Stimulated activated CD4-positive, alpha-beta T cell treated with anti-CD3 and anti-CD28 coated beads, Interleukin-1b, Interleukin-23, amount 100 ng/mL, for 24 hours (primary cell): ENCODE measurements around the gene PPID.
"Not testable (repeated sequence)": the region's sequence is repeated elsewhere in the genome, so short reads cannot be mapped to it uniquely, and the experiment has no call there.

Experiments
- DNase-seq, 4 experiments: peaks; one replicate each; pipeline ENCODE4 v3.0.0-alpha.2; 2020; ENCODE audit warnings: low read depth in 4 of 4, low spot score in 1 of 4

The PPID gene

DNA sequence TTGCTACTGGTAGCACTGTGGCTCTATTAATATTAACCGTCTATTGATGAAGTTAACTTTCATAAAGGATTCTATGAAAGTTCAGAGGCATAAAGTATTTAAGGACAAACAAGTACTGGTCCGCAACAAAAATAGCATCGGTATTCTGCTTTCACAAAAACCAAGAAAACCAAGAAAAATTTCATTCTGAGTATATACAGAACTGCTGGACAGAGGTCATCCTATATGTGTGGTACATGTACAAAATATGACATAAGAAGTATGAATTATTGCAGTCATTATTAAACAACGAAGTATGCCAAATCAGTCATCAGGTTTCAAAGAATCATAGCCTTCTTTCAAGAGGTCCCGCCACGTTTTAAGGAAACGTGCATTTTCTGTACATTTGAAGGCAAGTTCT is 53.9 kb downstream of the PPID start:
- DNase-seq: no peak

DNA sequence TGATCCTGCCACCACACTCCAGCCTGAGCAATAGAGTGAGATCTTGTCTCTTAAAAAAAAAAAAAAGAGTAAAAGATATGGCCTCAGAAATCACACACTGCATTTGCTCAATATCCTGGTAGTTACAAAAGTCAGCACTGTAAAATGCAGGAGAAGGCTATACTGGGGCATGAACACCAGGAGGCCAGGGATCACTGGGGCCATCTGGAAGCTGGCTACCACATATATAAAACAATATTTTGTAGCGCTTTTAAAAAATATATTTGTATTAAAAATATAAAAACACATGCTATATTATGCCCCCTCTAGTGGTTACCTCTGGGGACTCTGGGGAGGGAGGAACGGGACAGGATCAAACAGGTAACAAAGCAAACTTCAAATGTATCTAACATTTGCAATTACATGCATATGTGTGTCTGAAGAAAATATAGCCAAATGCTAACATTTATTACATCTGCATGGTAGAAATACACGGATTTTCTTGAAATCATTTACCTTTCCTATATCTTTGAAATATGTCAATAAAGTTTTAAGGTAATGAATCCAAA is 55.5 kb downstream of the PPID start:
- no peak for DNase-seq

DNA sequence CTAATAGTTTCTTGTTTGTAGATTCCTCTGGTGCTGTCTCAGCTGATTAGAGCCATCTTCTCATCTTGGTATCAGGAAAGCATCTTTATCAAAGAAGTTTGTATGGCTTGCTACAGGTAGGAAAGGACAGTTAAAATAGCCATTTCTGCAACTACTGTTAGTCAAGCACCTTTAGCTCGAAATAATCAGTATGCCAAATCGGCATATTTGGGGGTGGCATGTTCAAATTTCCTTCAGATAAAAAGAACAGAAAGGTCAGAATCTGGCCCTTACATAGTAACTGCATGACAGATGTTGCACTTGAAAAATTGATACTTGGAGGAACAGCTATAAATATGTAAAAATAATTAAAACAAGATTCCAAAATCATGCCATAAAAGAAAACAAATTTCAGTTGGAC is 56.3 kb downstream of the PPID start:
- DNase-seq: no peak

DNA sequence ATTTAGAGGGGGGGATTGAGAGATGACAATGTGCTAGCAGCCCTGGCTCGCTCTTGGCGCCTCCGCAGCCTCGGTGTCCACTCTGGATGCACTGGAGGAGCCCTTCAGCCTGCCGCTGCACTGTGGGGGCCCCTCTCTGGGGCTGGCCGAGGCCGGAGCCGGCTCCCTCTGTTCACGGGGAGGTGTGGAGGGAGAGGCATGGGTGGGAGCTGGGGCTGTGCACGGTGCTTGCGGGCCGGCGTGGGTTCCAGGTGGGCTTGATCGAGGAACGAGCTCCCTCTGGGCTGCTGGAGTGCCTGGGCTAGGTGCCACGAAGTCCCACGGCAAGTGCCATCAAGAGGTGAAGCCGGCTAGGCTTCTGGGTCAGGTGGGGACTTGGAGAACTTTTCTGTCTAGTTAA is 58.4 kb downstream of the PPID start:
- no peak for DNase-seq

DNA sequence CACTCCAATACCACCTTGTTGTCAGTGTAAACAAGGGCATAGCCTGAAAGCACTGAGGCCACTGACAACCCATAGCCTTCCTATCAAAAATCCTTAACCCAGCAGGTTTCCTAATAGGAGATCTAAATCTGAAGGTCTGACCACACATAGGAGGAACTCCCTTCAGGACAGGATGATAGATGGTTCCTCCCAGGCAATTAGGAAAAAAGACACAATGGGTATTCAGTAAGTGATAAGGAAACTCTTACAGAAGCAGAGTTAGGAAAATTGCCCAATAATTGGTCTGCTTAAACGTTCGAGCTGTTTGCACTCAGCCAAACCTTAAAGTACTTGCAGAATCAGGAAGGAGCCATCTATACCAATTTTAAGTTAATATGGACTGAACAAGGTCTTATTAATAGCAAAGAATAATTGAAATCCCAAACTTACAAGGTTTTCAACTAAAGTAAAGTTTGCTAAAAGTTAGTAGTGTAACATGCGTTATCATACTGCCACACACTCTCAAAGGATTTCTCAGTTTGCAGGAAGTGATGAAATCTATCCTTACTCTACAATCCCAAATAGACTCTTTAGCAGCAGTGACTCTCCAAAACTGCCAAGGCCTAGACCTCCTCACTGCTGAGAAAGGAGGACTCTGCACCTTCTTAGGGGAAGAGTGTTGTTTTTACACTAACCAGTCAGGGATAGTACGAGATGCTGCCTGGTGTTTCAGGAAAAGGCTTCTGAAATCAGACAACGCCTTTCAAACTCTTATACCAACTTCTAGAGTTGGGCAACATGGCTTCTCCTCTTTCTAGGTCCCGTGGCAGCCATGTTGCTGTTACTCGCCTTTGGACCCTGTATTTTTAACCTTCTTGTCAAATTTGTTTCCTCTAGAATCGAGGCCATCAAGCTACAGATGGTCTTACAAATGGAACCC is 59.2 kb downstream of the PPID start:
- not testable (repeated sequence) for DNase-seq

DNA sequence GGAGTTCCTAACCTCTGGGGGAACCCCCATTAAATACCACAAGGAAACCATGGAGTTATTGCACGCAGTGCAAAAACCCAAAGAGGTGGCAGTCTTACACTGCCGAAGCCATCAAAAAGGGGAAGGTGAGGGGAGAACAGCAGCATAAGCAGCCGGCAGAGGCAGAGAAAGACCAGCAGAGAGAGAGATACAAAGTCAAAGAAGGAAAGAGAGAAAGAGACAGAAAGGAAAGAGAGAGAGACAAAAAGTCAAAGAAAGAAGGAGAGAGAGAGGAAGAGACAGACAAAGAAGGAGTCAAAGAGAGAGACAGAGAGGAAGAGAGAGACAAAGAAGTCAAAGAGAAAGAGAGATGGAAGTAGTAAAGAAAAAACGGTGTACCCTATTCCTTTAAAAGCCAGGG is 59.9 kb downstream of the PPID start:
- DNase-seq: not testable (repeated sequence)
